GM23248 (cell line): ENCODE data around the gene ACER1. TPM values are rescaled to one million over a fixed set of nuclear protein-coding genes. Genes with fewer than 3 reads are reported as not detected.

Source experiments
- DNase-seq: peaks from one replicate; pipeline ENCODE4 v3.0.0-alpha.2; 2015
- H2AFZ ChIP-seq: fragments of 200-600 bp; sonication (generic); 2 replicates; pipeline ENCODE4 v1.6.1; 2016; ENCODE audit warnings: antibody characterized with exemption
- H3F3A ChIP-seq: fragments of 200-600 bp; sonication (generic); 2 replicates; pipeline ENCODE4 v1.6.1; 2016; ENCODE audit warnings: mild to moderate bottlenecking, antibody characterized with exemption, mixed run types; ENCODE audit not compliant: insufficient read depth
- H3K27ac ChIP-seq: fragments of 200-600 bp; sonication (generic); 2 replicates; pipeline ENCODE4 v1.5.1; 2016; ENCODE audit warnings: mild to moderate bottlenecking
- H3K27me3 ChIP-seq: fragments of 200-600 bp; sonication (generic); replicated peaks from 2 replicates; pipeline ENCODE4 v1.6.1; 2016; ENCODE audit warnings: mild to moderate bottlenecking; ENCODE audit not compliant: insufficient read depth
- H3K36me3 ChIP-seq: fragments of 200-600 bp; sonication (generic); 2 replicates; pipeline ENCODE4 v1.6.1; 2016; ENCODE audit warnings: low read depth, mild to moderate bottlenecking
- H3K4me1 ChIP-seq: fragments of 200-600 bp; sonication (generic); 2 replicates; pipeline ENCODE4 v1.6.1; 2016; ENCODE audit warnings: mild to moderate bottlenecking; ENCODE audit not compliant: insufficient read depth
- H3K4me2 ChIP-seq: fragments of 200-600 bp; sonication (generic); one replicate; pipeline ENCODE4 v1.6.1; 2016; ENCODE audit warnings: mild to moderate bottlenecking; ENCODE audit not compliant: unreplicated experiment
- H3K4me3 ChIP-seq: fragments of 200-600 bp; sonication (generic); 2 replicates; pipeline ENCODE4 v1.5.1; 2016; ENCODE audit warnings: mild to moderate bottlenecking
- H3K79me2 ChIP-seq: fragments of 200-600 bp; sonication (generic); 2 replicates; pipeline ENCODE4 v1.6.1; 2016; ENCODE audit warnings: mild to moderate bottlenecking; ENCODE audit not compliant: insufficient read depth
- H3K9ac ChIP-seq: fragments of 200-600 bp; sonication (generic); 2 replicates; pipeline ENCODE4 v1.6.1; 2016; ENCODE audit warnings: mild to moderate bottlenecking
- H3K9me2 ChIP-seq: fragments of 200-600 bp; sonication (generic); 2 replicates; pipeline ENCODE4 v1.6.1; 2016; ENCODE audit warnings: mixed run types, mild to moderate bottlenecking, moderate library complexity; ENCODE audit not compliant: insufficient read depth
- H3K9me3 ChIP-seq: fragments of 200-600 bp; sonication (generic); one replicate; pipeline ENCODE4 v1.6.1; 2017; ENCODE audit warnings: low read depth
- H4K20me1 ChIP-seq: fragments of 200-600 bp; sonication (generic); 2 replicates; pipeline ENCODE4 v1.6.0; 2016; ENCODE audit not compliant: insufficient read depth
- EZH2 ChIP-seq: fragments of 200-600 bp; sonication (generic); IDR thresholded peaks from 2 replicates; pipeline ENCODE4 v1.6.1; 2018; ENCODE audit warnings: antibody characterized with exemption, mild to moderate bottlenecking; ENCODE audit not compliant: insufficient read depth, poor library complexity, severe bottlenecking
- EZH2phosphoT487 ChIP-seq: fragments of 200-600 bp; sonication (generic); IDR thresholded peaks from 2 replicates; pipeline ENCODE4 v1.6.1; 2018; ENCODE audit warnings: antibody characterized with exemption, moderate library complexity, mild to moderate bottlenecking, low read depth; ENCODE audit not compliant: insufficient read depth
- WGBS, 2 experiments: methylation state at CpG; one replicate each; pipeline ENCODE4 v1.1.6; 2015 to 2017; ENCODE audit warnings: low lambda C conversion rate in 2 of 2, low coverage in 1 of 2; ENCODE audit errors: missing lambda C conversion rate in 2 of 2; 5-methylcytosine and 5-hydroxymethylcytosine counted together
- in situ Hi-C: fragments of 300-500 bp; cut with MboI; formaldehyde crosslinking; loops from 2 replicates; pipeline ENCODE4 v1.15.0; 2020
- polyA plus RNA-seq: library from polyadenylated mRNA; unstranded; fragments of >200 nt; fragmentation: Nextera tagmentation; extraction: Ambion mirVana; gene quantifications from 2 replicates; pipeline ENCODE4 v1.2.1, GENCODE V29; 2016
- total RNA-seq: library from RNA; depleted of rRNA; stranded (reverse); fragments of >200 nt; shearing (Covaris generic); gene quantifications from 2 replicates; pipeline ENCODE4 v1.2.3, GENCODE V29; 2014

Gene ACER1
- total and polyA plus RNA-seq, 2 experiments from 2014 or later = 0.16 to 0.22 TPM

- no peak for DNase-seq
- no peak overlapping the region for H3K27ac ChIP-seq
- no peak overlapping the region for H3K9ac ChIP-seq
- H3K79me2 ChIP-seq = no peaks in the 10 kb centered on the region
- WGBS, 2 experiments = 11 to 25% methylated on average over 1 of the region's 1 CpG
- no peaks in the 10 kb centered on the region for H3F3A ChIP-seq
- in situ Hi-C loops = no loop called here
- no peaks in the 10 kb centered on the region for H3K9me3 ChIP-seq
- no peaks in the 10 kb centered on the region for H3K9me2 ChIP-seq
- TF ChIP-seq EZH2 (no peak), EZH2phosphoT487 (no peak)
- H4K20me1 ChIP-seq = no peaks in the 10 kb centered on the region
- no peaks in the 10 kb centered on the region for H3K4me1 ChIP-seq
- no peak overlapping the region for H2AFZ ChIP-seq
- H3K4me2 ChIP-seq = no peak overlapping the region
- H3K27me3 ChIP-seq = no peaks in the 10 kb centered on the region
- no peak overlapping the region for H3K4me3 ChIP-seq
- H3K36me3 ChIP-seq = no peaks in the 10 kb centered on the region
These were observed 10.1 kb upstream of the ACER1 start for GRCh38 chr19:6343462-6343861.

- DNase-seq = no peak
- Histone ChIP-seq H3K9me3 (no peaks in the 10 kb centered on the region), H3K79me2 (no peaks in the 10 kb centered on the region), H3F3A (no peaks in the 10 kb centered on the region), H3K4me2 (no peak overlapping the region), H3K36me3 (no peaks in the 10 kb centered on the region), H3K27ac (no peak overlapping the region), H3K9me2 (no peaks in the 10 kb centered on the region), H3K9ac (no peak overlapping the region), H3K4me3 (no peak overlapping the region), H3K4me1 (no peaks in the 10 kb centered on the region), H3K27me3 (no peaks in the 10 kb centered on the region), H4K20me1 (no peaks in the 10 kb centered on the region), H2AFZ (no peak overlapping the region)
- WGBS, 2 experiments = 82 to 83% methylated on average over 14 of the region's 14 CpGs
- in situ Hi-C loops = no loop called here
- no peak for TF ChIP-seq EZH2
- TF ChIP-seq EZH2phosphoT487 = no peak
These were observed 7.2 kb upstream of the ACER1 start for GRCh38 chr19:6340493-6341201.

- no peak for DNase-seq
- Histone ChIP-seq H3K79me2 (no peaks in the 10 kb centered on the region), H3K9ac (no peak overlapping the region), H3K4me2 (no peak overlapping the region), H3F3A (no peaks in the 10 kb centered on the region), H3K9me2 (no peaks in the 10 kb centered on the region), H2AFZ (no peak overlapping the region), H3K4me3 (no peak overlapping the region), H4K20me1 (no peaks in the 10 kb centered on the region), H3K9me3 (no peaks in the 10 kb centered on the region), H3K4me1 (no peaks in the 10 kb centered on the region), H3K27ac (no peak overlapping the region), H3K27me3 (no peaks in the 10 kb centered on the region), H3K36me3 (no peaks in the 10 kb centered on the region)
- 88 to 91% methylated on average over 6 of the region's 6 CpGs for WGBS, 2 experiments
- TF ChIP-seq EZH2phosphoT487 (no peak), EZH2 (no peak)
- in situ Hi-C loops = no loop called here
These were observed 1.3 kb upstream of the ACER1 start for GRCh38 chr19:6334490-6335285.

- H3K27me3 ChIP-seq = no peaks in the 10 kb centered on the region
- no peak overlapping the region for H3K27ac ChIP-seq
- H3F3A ChIP-seq = no peaks in the 10 kb centered on the region
- no peak overlapping the region for H3K4me2 ChIP-seq
- DNase-seq = no peak
- no peak for TF ChIP-seq EZH2phosphoT487
- no peak for TF ChIP-seq EZH2
- H3K4me3 ChIP-seq = no peak overlapping the region
- H3K36me3 ChIP-seq = no peaks in the 10 kb centered on the region
- no peaks in the 10 kb centered on the region for H3K9me2 ChIP-seq
- H3K4me1 ChIP-seq = no peaks in the 10 kb centered on the region
- in situ Hi-C loops = no loop called here
- no peak overlapping the region for H2AFZ ChIP-seq
- H4K20me1 ChIP-seq = no peaks in the 10 kb centered on the region
- no peaks in the 10 kb centered on the region for H3K79me2 ChIP-seq
- WGBS, 2 experiments = 63 to 65% methylated on average over 5 of the region's 5 CpGs
- no peak overlapping the region for H3K9ac ChIP-seq
- no peaks in the 10 kb centered on the region for H3K9me3 ChIP-seq
These were observed 6.6 kb downstream of the ACER1 start for GRCh38 chr19:6326815-6327214.
